ENCODE measurements around the gene SCYGR2.

Gene SCYGR2

DNA sequence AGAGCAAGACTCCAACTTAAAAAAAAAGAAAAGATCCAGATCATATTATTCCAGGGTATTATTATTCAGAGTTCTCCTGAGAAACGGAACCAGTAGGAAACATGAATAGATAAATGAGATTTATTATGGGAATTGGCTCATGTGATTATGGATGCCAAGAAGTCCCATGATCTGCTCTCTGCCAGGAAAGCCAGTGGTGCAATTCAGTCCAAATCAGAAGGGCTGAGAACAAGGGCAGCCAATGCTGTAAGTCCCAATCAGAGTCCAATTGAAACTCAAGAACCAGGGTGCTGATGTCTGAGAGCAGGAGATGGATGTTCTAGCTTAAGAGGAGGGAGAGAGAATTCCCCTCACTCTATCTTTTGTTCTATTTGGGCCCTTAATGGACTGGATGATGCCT lies 7.8 kb downstream of the SCYGR2 start:
- Histone ChIP-seq H2BK5ac (ENCODE audit: low read length) (no peak overlapping the region), H3K27me3 (ENCODE audit: insufficient read depth, low read length, poor library complexity) (no peaks in the 10 kb centered on the region), H3K4me3 (ENCODE audit: low read length) (no peak overlapping the region), H4K8ac (ENCODE audit: low read depth, low read length) (no peak overlapping the region), H3K4me1 (ENCODE audit: control insufficient read depth, low read depth, low read length) (no peaks in the 10 kb centered on the region), H2AK5ac (ENCODE audit: low read length) (no peak overlapping the region), H3K79me2 (ENCODE audit: control insufficient read depth, insufficient read depth, low read length) (no peaks in the 10 kb centered on the region), H3K36me3 (ENCODE audit: control insufficient read depth, insufficient read depth, low read length) (no peaks in the 10 kb centered on the region), H3K23ac (ENCODE audit: low read length) (no peak overlapping the region), H2BK15ac (replicated peaks; ENCODE audit: low read depth) (no peak overlapping the region), H3K9ac (ENCODE audit: low read length) (no peak overlapping the region), H3K4ac (ENCODE audit: low read depth, low read length) (no peak overlapping the region), H3K27ac (ENCODE audit: low read depth, low read length) (no peak overlapping the region), H2BK120ac (ENCODE audit: low read depth, low read length) (no peak overlapping the region), H4K5ac (ENCODE audit: low read length) (no peak overlapping the region), H3K18ac (ENCODE audit: low read length) (no peak overlapping the region), H3K4me2 (ENCODE audit: low read length) (no peak overlapping the region), H3K79me1 (ENCODE audit: low read length) (no peaks in the 10 kb centered on the region), H3K56ac (ENCODE audit: low read length) (no peak overlapping the region)
- no CpG with 5 or more reads among the region's 1 CpG for WGBS (ENCODE audit: extremely low coverage, insufficient coverage, low lambda C conversion rate)
- no peak for DNase-seq

- H3K36me3 ChIP-seq (ENCODE audit: control insufficient read depth, insufficient read depth, low read length), result no peaks in the 10 kb centered on the region
- no peak overlapping the region for H2BK15ac ChIP-seq (replicated peaks; ENCODE audit: low read depth)
- H3K27me3 ChIP-seq (ENCODE audit: insufficient read depth, low read length, poor library complexity), result no peaks in the 10 kb centered on the region
- H3K18ac ChIP-seq (ENCODE audit: low read length), result no peak overlapping the region
- H3K4me1 ChIP-seq (ENCODE audit: control insufficient read depth, low read depth, low read length), result no peaks in the 10 kb centered on the region
- WGBS (ENCODE audit: extremely low coverage, insufficient coverage, low lambda C conversion rate), result no CpG with 5 or more reads among the region's 3 CpGs
- H3K27ac ChIP-seq (ENCODE audit: low read depth, low read length), result no peak overlapping the region
- H2AK5ac ChIP-seq (ENCODE audit: low read length), result no peak overlapping the region
- H4K8ac ChIP-seq (ENCODE audit: low read depth, low read length), result no peak overlapping the region
- H3K4me2 ChIP-seq (ENCODE audit: low read length), result no peak overlapping the region
- H3K4ac ChIP-seq (ENCODE audit: low read depth, low read length), result no peak overlapping the region
- H3K9ac ChIP-seq (ENCODE audit: low read length), result no peak overlapping the region
- H3K4me3 ChIP-seq (ENCODE audit: low read length), result no peak overlapping the region
- DNase-seq, result no peak
- H3K79me1 ChIP-seq (ENCODE audit: low read length), result no peaks in the 10 kb centered on the region
- peak overlapping the region; percentile 15 for H3K56ac ChIP-seq (ENCODE audit: low read length)
- no peaks in the 10 kb centered on the region for H3K79me2 ChIP-seq (ENCODE audit: control insufficient read depth, insufficient read depth, low read length)
- H4K5ac ChIP-seq (ENCODE audit: low read length), result no peak overlapping the region
- H2BK5ac ChIP-seq (ENCODE audit: low read length), result no peak overlapping the region
- no peak overlapping the region for H2BK120ac ChIP-seq (ENCODE audit: low read depth, low read length)
- H3K23ac ChIP-seq (ENCODE audit: low read length), result no peak overlapping the region
These were observed 9.2 kb downstream of the SCYGR2 start for GRCh38 chr2:227607941-227608340.

GRCh38 chr2:227608561-227609338 lies 10.1 kb downstream of the SCYGR2 start:
- no peak overlapping the region for H3K4me2 ChIP-seq (ENCODE audit: low read length)
- H2AK5ac ChIP-seq (ENCODE audit: low read length), result no peak overlapping the region
- WGBS (ENCODE audit: extremely low coverage, insufficient coverage, low lambda C conversion rate), result no CpG with 5 or more reads among the region's 16 CpGs
- no peak overlapping the region for H3K4ac ChIP-seq (ENCODE audit: low read depth, low read length)
- H2BK120ac ChIP-seq (ENCODE audit: low read depth, low read length), result no peak overlapping the region
- no peak overlapping the region for H3K23ac ChIP-seq (ENCODE audit: low read length)
- no peak overlapping the region for H4K5ac ChIP-seq (ENCODE audit: low read length)
- no peak overlapping the region for H3K18ac ChIP-seq (ENCODE audit: low read length)
- no peak overlapping the region for H3K56ac ChIP-seq (ENCODE audit: low read length)
- no peaks in the 10 kb centered on the region for H3K79me1 ChIP-seq (ENCODE audit: low read length)
- DNase-seq, result no peak
- H3K79me2 ChIP-seq (ENCODE audit: control insufficient read depth, insufficient read depth, low read length), result no peaks in the 10 kb centered on the region
- H3K9ac ChIP-seq (ENCODE audit: low read length), result no peak overlapping the region
- H4K8ac ChIP-seq (ENCODE audit: low read depth, low read length), result no peak overlapping the region
- no peaks in the 10 kb centered on the region for H3K36me3 ChIP-seq (ENCODE audit: control insufficient read depth, insufficient read depth, low read length)
- no peak overlapping the region for H3K27ac ChIP-seq (ENCODE audit: low read depth, low read length)
- no peaks in the 10 kb centered on the region for H3K27me3 ChIP-seq (ENCODE audit: insufficient read depth, low read length, poor library complexity)
- H3K4me1 ChIP-seq (ENCODE audit: control insufficient read depth, low read depth, low read length), result no peaks in the 10 kb centered on the region
- H2BK15ac ChIP-seq (replicated peaks; ENCODE audit: low read depth), result no peak overlapping the region
- H2BK5ac ChIP-seq (ENCODE audit: low read length), result no peak overlapping the region
- H3K4me3 ChIP-seq (ENCODE audit: low read length), result no peak overlapping the region

- no peak overlapping the region for H4K8ac ChIP-seq (ENCODE audit: low read depth, low read length)
- no peak overlapping the region for H2BK120ac ChIP-seq (ENCODE audit: low read depth, low read length)
- no peak overlapping the region for H3K23ac ChIP-seq (ENCODE audit: low read length)
- H3K27ac ChIP-seq (ENCODE audit: low read depth, low read length), result no peak overlapping the region
- H3K18ac ChIP-seq (ENCODE audit: low read length), result no peak overlapping the region
- H2BK15ac ChIP-seq (replicated peaks; ENCODE audit: low read depth), result no peak overlapping the region
- H2AK5ac ChIP-seq (ENCODE audit: low read length), result no peak overlapping the region
- DNase-seq, result no peak
- H3K56ac ChIP-seq (ENCODE audit: low read length), result no peak overlapping the region
- no peaks in the 10 kb centered on the region for H3K27me3 ChIP-seq (ENCODE audit: insufficient read depth, low read length, poor library complexity)
- WGBS (ENCODE audit: extremely low coverage, insufficient coverage, low lambda C conversion rate), result no CpG with 5 or more reads among the region's 2 CpGs
- H3K4me2 ChIP-seq (ENCODE audit: low read length), result no peak overlapping the region
- H3K9ac ChIP-seq (ENCODE audit: low read length), result no peak overlapping the region
- H3K4ac ChIP-seq (ENCODE audit: low read depth, low read length), result no peak overlapping the region
- no peak overlapping the region for H4K5ac ChIP-seq (ENCODE audit: low read length)
- H3K36me3 ChIP-seq (ENCODE audit: control insufficient read depth, insufficient read depth, low read length), result no peaks in the 10 kb centered on the region
- H3K79me2 ChIP-seq (ENCODE audit: control insufficient read depth, insufficient read depth, low read length), result no peaks in the 10 kb centered on the region
- no peaks in the 10 kb centered on the region for H3K4me1 ChIP-seq (ENCODE audit: control insufficient read depth, low read depth, low read length)
- H3K79me1 ChIP-seq (ENCODE audit: low read length), result no peaks in the 10 kb centered on the region
- H2BK5ac ChIP-seq (ENCODE audit: low read length), result no peak overlapping the region
- H3K4me3 ChIP-seq (ENCODE audit: low read length), result no peak overlapping the region
These were observed 11.4 kb downstream of the SCYGR2 start for GRCh38 chr2:227610123-227610522.

GRCh38 chr2:227612546-227613271 lies 14.0 kb downstream of the SCYGR2 start:
- no peak overlapping the region for H3K4me2 ChIP-seq (ENCODE audit: low read length)
- DNase-seq, result peak; percentile 36
- H3K18ac ChIP-seq (ENCODE audit: low read length), result no peak overlapping the region
- H3K79me1 ChIP-seq (ENCODE audit: low read length), result no peaks in the 10 kb centered on the region
- no peak overlapping the region for H4K5ac ChIP-seq (ENCODE audit: low read length)
- H2AK5ac ChIP-seq (ENCODE audit: low read length), result no peak overlapping the region
- no peak overlapping the region for H2BK120ac ChIP-seq (ENCODE audit: low read depth, low read length)
- H3K56ac ChIP-seq (ENCODE audit: low read length), result no peak overlapping the region
- no peaks in the 10 kb centered on the region for H3K27me3 ChIP-seq (ENCODE audit: insufficient read depth, low read length, poor library complexity)
- H3K4ac ChIP-seq (ENCODE audit: low read depth, low read length), result no peak overlapping the region
- H3K4me3 ChIP-seq (ENCODE audit: low read length), result no peak overlapping the region
- no peak overlapping the region for H3K27ac ChIP-seq (ENCODE audit: low read depth, low read length)
- H2BK5ac ChIP-seq (ENCODE audit: low read length), result no peak overlapping the region
- no peak overlapping the region for H4K8ac ChIP-seq (ENCODE audit: low read depth, low read length)
- no peak overlapping the region for H3K23ac ChIP-seq (ENCODE audit: low read length)
- no CpG with 5 or more reads among the region's 11 CpGs for WGBS (ENCODE audit: extremely low coverage, insufficient coverage, low lambda C conversion rate)
- no peaks in the 10 kb centered on the region for H3K79me2 ChIP-seq (ENCODE audit: control insufficient read depth, insufficient read depth, low read length)
- no peak overlapping the region for H2BK15ac ChIP-seq (replicated peaks; ENCODE audit: low read depth)
- no peak overlapping the region for H3K9ac ChIP-seq (ENCODE audit: low read length)
- peaks cover 14% of the 10 kb centered on the region for H3K4me1 ChIP-seq (ENCODE audit: control insufficient read depth, low read depth, low read length)
- H3K36me3 ChIP-seq (ENCODE audit: control insufficient read depth, insufficient read depth, low read length), result no peaks in the 10 kb centered on the region
